PFSK-1 (cell line): ENCODE measurements around the gene THBS1.

Source experiments
- POLR2AphosphoS5 ChIP-seq: IDR thresholded peaks from 2 replicates; pipeline ENCODE4 v1.6.1; 2012; ENCODE audit warnings: low read depth, mild to moderate bottlenecking, control low read depth, low read length, moderate library complexity
- REST ChIP-seq, 2 experiments: IDR thresholded peaks; 2 replicates each; pipeline versions ENCODE4 v1.6.1 to v1.8.0; 2011 to 2012; ENCODE audit warnings: low read depth in 2 of 2, low read length in 2 of 2, control low read depth in 1 of 2, inconsistent platforms in 1 of 2, mild to moderate bottlenecking in 1 of 2, moderate library complexity in 1 of 2; ENCODE audit not compliant: insufficient read depth in 1 of 2
- SIN3A ChIP-seq: IDR thresholded peaks from 2 replicates; pipeline ENCODE4 v1.6.1; 2012; ENCODE audit warnings: mild to moderate bottlenecking, low read length, moderate library complexity, borderline replicate concordance; ENCODE audit not compliant: insufficient read depth
- TAF1 ChIP-seq: IDR thresholded peaks from 2 replicates; pipeline ENCODE4 v1.6.1; 2012; ENCODE audit warnings: low read length, control low read depth, borderline replicate concordance; ENCODE audit not compliant: insufficient read depth

- no peak for TF ChIP-seq TAF1
- no peak for TF ChIP-seq REST (IDR thresholded peaks at IDR 0.05; ENCODE audit: insufficient read depth in 1 of 2, low read depth in 2 of 2, low read length in 2 of 2)
- TF ChIP-seq POLR2AphosphoS5, result no peak
- TF ChIP-seq SIN3A, result no peak
Observed at GRCh38 chr15:39613271-39613670, 32.4 kb downstream of the THBS1 start.
